DND-41 (cell line): ENCODE measurements around the gene AGPAT3.

Source experiments
- CTCF ChIP-seq: IDR thresholded peaks from 2 replicates; pipeline ENCODE4 v1.5.1; 2012; ENCODE audit warnings: borderline replicate concordance, low read length, moderate library complexity, mild to moderate bottlenecking; ENCODE audit not compliant: poor library complexity, severe bottlenecking; ENCODE audit errors: extremely low read depth
- EZH2 ChIP-seq: IDR thresholded peaks from 3 replicates; pipeline ENCODE4 v1.6.1; 2012; ENCODE audit warnings: borderline replicate concordance, low read depth, mild to moderate bottlenecking, moderate library complexity, low read length, inconsistent platforms; ENCODE audit not compliant: severe bottlenecking

GRCh38 chr21:43834146-43834905 is 30.7 kb upstream of the AGPAT3 start:
- TF ChIP-seq EZH2 (no peak), CTCF (no peak)
